Epithelial cell of esophagus (primary cell): ENCODE results near the gene ANO10.

Experiments
- DNase-seq: peaks from one replicate; pipeline ENCODE4 v3.0.0; 2010; ENCODE audit warnings: low read depth
- H3K4me3 ChIP-seq: 2 replicates; pipeline ENCODE4 v1.5.1; 2011; ENCODE audit warnings: mild to moderate bottlenecking, low read length, control low read depth
- CTCF ChIP-seq: IDR thresholded peaks from 2 replicates; pipeline ENCODE4 v1.5.1; 2011; ENCODE audit warnings: low read depth, mild to moderate bottlenecking, low read length, control low read depth, inconsistent platforms; ENCODE audit not compliant: insufficient read depth; ENCODE audit errors: missing control alignments

Gene ANO10

GRCh38 chr3:43425829-43426228, 196.0 kb downstream of the ANO10 start:
- DNase-seq: no peak
- no peak for TF ChIP-seq CTCF

GRCh38 chr3:43423639-43424038, 198.2 kb downstream of the ANO10 start:
- TF ChIP-seq CTCF: no peak

More at GRCh38 chr3:43425829-43426228, 196.0 kb downstream of the ANO10 start:
- H3K4me3 ChIP-seq: no peak overlapping the region

GRCh38 chr3:43423142-43423541, 198.7 kb downstream of the ANO10 start:
- H3K4me3 ChIP-seq: no peak overlapping the region
- no peak for DNase-seq
- no peak for TF ChIP-seq CTCF

More at GRCh38 chr3:43423639-43424038, 198.2 kb downstream of the ANO10 start:
- no peak for DNase-seq
- no peak overlapping the region for H3K4me3 ChIP-seq

- TF ChIP-seq CTCF: no peak
- DNase-seq: no peak
- no peak overlapping the region for H3K4me3 ChIP-seq
These were observed 203.1 kb downstream of the ANO10 start for GRCh38 chr3:43418601-43419272.

GRCh38 chr3:43417133-43417532, 204.7 kb downstream of the ANO10 start:
- TF ChIP-seq CTCF: no peak
- no peak overlapping the region for H3K4me3 ChIP-seq
- no peak for DNase-seq

GRCh38 chr3:43415088-43415487, 206.7 kb downstream of the ANO10 start:
- no peak for TF ChIP-seq CTCF
- no peak for DNase-seq
- no peak overlapping the region for H3K4me3 ChIP-seq

- no peak for DNase-seq
- H3K4me3 ChIP-seq: no peak overlapping the region
- no peak for TF ChIP-seq CTCF
These were observed 208.0 kb downstream of the ANO10 start for GRCh38 chr3:43413676-43414368.
